Stimulated activated naive CD8-positive, alpha-beta T cell treated with anti-CD3 and anti-CD28 coated beads, Interleukin-15, amount 100 ng/mL, for 72 hours (primary cell): Measurements from ENCODE around the gene CAMTA1.

Experiments used
- ATAC-seq: fragments of 150-1000 bp; cut with Tn5 transposase; 2 replicates; pipeline ENCODE4 v1.10.0; 2021; ENCODE audit warnings: mild to moderate bottlenecking, moderate library complexity
- DNase-seq, 2 donors: peaks; one replicate each; pipeline ENCODE4 v3.0.0; 2021 to 2022
- H3K27ac Mint-ChIP-seq, 2 donors: one replicate each; pipeline ENCODE4 v1.8.0; 2022; ENCODE audit warnings: mild to moderate bottlenecking in 2 of 2, mixed read lengths in 2 of 2, moderate library complexity in 2 of 2
- H3K27me3 Mint-ChIP-seq: one replicate; pipeline ENCODE4 v1.8.0; 2022; ENCODE audit warnings: mixed read lengths
- H3K4me1 Mint-ChIP-seq: one replicate; pipeline ENCODE4 v1.8.0; 2022; ENCODE audit warnings: mild to moderate bottlenecking, mixed read lengths
- H3K4me3 Mint-ChIP-seq, 2 donors: one replicate each; pipeline ENCODE4 v1.8.0; 2022; ENCODE audit warnings: mild to moderate bottlenecking in 2 of 2, mixed read lengths in 2 of 2, moderate library complexity in 1 of 2
- H3K9me3 Mint-ChIP-seq, 2 donors: one replicate each; pipeline ENCODE4 v1.8.0; 2022; ENCODE audit warnings: mixed read lengths in 2 of 2

Gene CAMTA1

GRCh38 chr1:7043719-7044535, 258.7 kb downstream of the CAMTA1 start:
- Mint-ChIP-seq H3K4me1 (no peaks in the 10 kb centered on the region), H3K27ac (no peak overlapping the region), H3K27me3 (peaks cover 12% of the 10 kb centered on the region), H3K4me3 (no peak overlapping the region), H3K9me3 (no peaks in the 10 kb centered on the region)
- no peak for DNase-seq
- ATAC-seq = no peak

GRCh38 chr1:7045897-7046296, 260.6 kb downstream of the CAMTA1 start:
- ATAC-seq = no peak
- Mint-ChIP-seq H3K4me1 (no peaks in the 10 kb centered on the region), H3K27ac (no peak overlapping the region), H3K27me3 (peaks cover 24% of the 10 kb centered on the region), H3K9me3 (no peaks in the 10 kb centered on the region), H3K4me3 (no peak overlapping the region)
- DNase-seq = no peak

DNA sequence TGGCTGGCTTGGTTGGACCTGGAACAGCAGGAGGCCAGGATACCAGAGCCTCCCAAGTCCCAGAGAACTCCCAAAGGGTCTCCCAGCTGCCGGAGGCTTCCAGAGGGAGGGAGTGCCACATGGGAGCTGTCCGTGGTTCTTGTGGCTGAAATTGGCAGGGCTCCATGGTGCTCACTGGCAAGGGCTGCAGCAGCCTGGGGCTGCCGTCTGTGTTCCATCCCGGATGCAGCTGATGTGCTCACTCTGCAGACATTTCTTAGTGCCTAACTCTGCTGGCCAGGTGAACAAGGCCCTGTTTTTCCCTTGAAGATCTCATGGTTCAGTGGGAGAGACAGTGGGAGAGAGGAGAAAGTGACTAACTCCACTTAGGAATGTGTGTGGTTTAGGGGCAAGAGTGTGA, 261.1 kb downstream of the CAMTA1 start:
- no peak overlapping the region for H3K4me3 Mint-ChIP-seq
- no peak for DNase-seq
- no peak overlapping the region for H3K27ac Mint-ChIP-seq
- no peaks in the 10 kb centered on the region for H3K4me1 Mint-ChIP-seq
- H3K27me3 Mint-ChIP-seq = peaks cover 24% of the 10 kb centered on the region
- no peak for ATAC-seq
- H3K9me3 Mint-ChIP-seq = no peaks in the 10 kb centered on the region

GRCh38 chr1:7046891-7047290, 261.6 kb downstream of the CAMTA1 start:
- no peak overlapping the region for H3K4me3 Mint-ChIP-seq
- H3K27me3 Mint-ChIP-seq = peaks cover 24% of the 10 kb centered on the region
- ATAC-seq (no peak), DNase-seq (no peak)
- H3K27ac Mint-ChIP-seq = no peak overlapping the region
- no peaks in the 10 kb centered on the region for H3K9me3 Mint-ChIP-seq
- H3K4me1 Mint-ChIP-seq = no peaks in the 10 kb centered on the region

DNA sequence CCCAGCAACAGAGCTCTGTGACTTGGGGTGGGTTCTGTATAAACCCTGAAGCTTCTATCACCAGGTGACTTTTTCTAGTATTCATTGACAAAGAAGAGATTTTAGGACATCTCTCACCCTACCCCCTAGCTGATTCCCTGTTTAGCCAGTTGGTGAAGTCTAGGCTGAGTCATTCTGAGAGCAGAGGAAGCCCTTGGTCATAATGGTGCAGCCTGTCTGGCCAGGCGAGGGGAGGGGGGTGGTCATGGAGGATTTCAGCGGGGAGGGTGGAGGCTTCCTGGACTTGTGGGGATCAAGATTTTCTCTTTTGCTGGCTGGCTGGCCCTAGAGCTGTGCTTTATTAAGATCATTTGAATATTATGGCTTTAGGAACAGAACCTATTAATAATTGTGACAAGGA, 262.6 kb downstream of the CAMTA1 start:
- peaks cover 24% of the 10 kb centered on the region for H3K27me3 Mint-ChIP-seq
- no peaks in the 10 kb centered on the region for H3K4me1 Mint-ChIP-seq
- ATAC-seq = no peak
- DNase-seq = no peak
- H3K9me3 Mint-ChIP-seq = no peaks in the 10 kb centered on the region
- no peak overlapping the region for H3K27ac Mint-ChIP-seq
- H3K4me3 Mint-ChIP-seq = no peak overlapping the region

DNA sequence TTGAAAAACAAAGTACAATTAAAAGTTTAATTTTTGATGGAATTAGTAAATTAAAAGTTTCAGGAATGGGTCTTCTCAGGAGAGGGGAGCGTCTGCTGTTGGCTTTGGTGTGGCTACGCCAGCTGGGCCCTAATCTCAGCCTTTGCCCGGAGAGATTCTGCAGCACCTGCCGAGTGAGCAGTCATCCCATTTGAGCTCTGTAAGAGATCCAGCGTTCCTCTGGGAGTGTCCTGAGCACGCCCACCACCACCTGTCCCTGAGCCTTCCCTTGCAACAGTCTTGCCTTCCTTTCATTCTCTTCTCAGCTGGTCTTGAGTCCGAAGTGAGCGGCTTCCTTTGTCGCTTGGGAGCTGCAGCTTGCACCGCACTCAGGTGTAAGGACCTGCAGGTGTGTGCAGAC, 263.1 kb downstream of the CAMTA1 start:
- Mint-ChIP-seq H3K9me3 (no peaks in the 10 kb centered on the region), H3K4me3 (no peak overlapping the region), H3K4me1 (no peaks in the 10 kb centered on the region), H3K27ac (no peak overlapping the region), H3K27me3 (peaks cover 25% of the 10 kb centered on the region)
- DNase-seq (no peak), ATAC-seq (no peak)

DNA sequence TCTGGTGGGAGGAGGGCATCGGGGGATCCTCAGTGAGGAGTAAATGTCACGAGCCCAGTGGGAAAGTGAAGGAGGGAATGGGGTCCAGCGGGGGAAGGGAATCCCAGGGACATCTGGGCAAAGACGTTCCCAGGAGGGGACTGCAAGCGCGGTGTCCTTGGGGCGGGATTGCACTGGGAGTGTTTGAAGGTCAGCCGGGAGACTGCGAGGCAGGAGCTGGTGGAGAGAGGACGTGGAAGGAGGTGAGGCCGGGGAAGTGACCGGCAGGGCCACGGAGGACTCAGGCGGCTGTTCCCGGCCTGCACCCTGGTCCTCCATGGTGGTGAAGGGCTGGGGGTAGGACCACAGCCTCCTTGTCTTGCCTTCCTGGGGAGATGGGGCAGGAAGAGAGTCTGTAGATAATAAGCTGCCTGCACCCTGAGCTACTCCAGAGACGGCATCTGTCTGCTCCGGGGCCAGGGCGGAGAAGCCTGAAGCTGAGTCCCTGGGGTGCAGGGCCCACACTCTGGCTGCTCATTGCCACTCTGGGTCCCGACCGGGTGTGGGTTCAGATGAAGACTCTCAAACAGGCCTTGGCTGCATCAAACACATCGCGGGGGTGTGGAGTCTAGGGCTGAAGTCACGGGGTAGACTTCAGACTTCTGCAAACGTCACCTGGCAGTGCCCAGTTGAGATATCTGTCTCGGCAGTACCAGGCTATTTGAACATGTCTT, 264.8 kb downstream of the CAMTA1 start:
- DNase-seq = no peak
- Mint-ChIP-seq H3K4me3 (no peak overlapping the region), H3K27ac (peak overlapping the region; percentile 37 to 94), H3K9me3 (no peaks in the 10 kb centered on the region), H3K27me3 (peaks cover 38% of the 10 kb centered on the region), H3K4me1 (no peaks in the 10 kb centered on the region)
- ATAC-seq = no peak

GRCh38 chr1:7050751-7051665, 265.8 kb downstream of the CAMTA1 start:
- Mint-ChIP-seq H3K9me3 (no peaks in the 10 kb centered on the region), H3K4me3 (no peak overlapping the region), H3K4me1 (no peaks in the 10 kb centered on the region), H3K27ac (peak overlapping the region in 1 of 2 donors; percentile 35), H3K27me3 (peaks cover 38% of the 10 kb centered on the region)
- no peak for ATAC-seq
- no peak for DNase-seq

DNA sequence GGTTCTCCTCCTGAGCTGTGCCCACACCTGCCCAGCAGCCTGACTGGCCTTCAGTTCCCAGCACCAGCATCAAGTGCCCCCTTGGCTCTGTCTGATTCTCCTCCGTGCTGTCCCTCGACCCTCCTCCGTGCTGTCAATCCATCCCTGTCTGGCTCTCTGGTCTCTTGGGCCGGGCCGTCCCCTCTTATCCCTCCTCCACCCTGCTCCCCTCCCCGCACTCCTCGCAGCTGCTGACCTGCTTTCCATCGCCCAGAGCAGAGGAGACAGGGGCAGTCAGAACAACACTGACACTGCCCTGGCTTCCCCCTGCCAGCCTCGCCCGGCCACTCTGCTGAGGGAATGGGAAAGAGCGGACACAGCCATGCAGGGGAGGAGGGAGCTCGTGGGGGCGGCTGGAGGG, 267.4 kb downstream of the CAMTA1 start:
- Mint-ChIP-seq H3K4me3 (no peak overlapping the region), H3K27ac (no peak overlapping the region), H3K27me3 (peaks cover 32% of the 10 kb centered on the region), H3K4me1 (no peaks in the 10 kb centered on the region), H3K9me3 (no peaks in the 10 kb centered on the region)
- DNase-seq = no peak
- no peak for ATAC-seq

DNA sequence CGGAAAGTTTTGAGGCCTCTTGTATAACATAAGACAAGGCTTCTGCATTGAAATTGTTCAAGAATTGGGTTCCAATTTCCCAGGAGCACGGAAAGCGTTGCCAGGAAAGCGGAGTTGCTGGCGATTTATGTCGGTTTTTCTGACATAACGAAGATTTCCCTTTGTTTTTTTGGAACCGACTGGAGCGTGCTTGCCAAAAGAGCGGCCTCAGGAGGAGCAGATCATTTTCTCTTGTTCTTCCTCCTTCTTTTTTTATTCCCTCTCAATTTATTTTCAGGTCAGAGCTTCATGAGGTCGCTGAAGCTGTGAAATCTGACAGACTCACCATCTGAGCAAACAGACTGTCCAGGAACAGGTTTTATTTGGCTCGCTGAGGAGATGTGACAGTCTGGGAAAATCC, 275.5 kb downstream of the CAMTA1 start:
- Mint-ChIP-seq H3K27ac (no peak overlapping the region), H3K9me3 (no peaks in the 10 kb centered on the region)
- ATAC-seq = no peak

DNA sequence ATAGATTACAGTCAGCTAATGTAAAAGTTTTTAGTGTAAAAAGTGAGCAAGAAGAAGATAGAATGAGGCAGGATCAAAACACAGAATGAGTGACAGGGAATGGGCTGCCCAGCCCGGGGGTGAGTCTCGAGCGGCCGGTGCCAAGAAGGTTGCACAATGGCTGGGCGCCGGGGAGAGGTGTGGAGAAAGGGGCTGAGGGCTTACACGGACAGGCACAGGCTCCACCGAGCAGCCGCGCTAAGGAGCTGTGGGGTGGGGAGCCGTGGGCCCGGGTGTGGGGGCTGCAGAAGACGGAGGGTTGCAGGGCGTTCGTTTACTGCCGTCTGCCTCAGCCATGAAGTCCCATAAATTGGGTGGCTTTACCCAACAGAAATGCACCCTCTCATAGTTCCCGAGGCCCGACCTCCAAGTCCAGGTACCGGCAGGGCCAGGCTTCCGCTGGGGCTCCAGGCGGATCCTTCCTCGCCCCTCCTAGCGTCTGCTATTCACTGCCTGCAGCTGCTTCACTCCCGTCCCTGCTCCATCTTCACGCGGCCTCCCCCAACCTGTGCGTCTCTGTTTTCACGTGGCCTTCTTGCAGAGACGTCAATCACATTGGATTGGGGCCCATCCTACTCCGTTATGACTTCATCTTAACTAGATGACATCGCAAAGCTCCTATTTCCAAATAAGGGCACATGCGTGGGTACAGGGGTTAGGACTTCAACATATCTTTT, 277.2 kb downstream of the CAMTA1 start:
- DNase-seq = no peak
- Mint-ChIP-seq H3K9me3 (no peaks in the 10 kb centered on the region), H3K4me3 (no peak overlapping the region), H3K27me3 (peaks cover 28% of the 10 kb centered on the region), H3K27ac (no peak overlapping the region), H3K4me1 (no peaks in the 10 kb centered on the region)
- ATAC-seq = no peak

More for the DNA sequence above, 275.5 kb downstream of the CAMTA1 start:
- Mint-ChIP-seq H3K27me3 (peaks cover 28% of the 10 kb centered on the region), H3K4me3 (no peak overlapping the region), H3K4me1 (no peaks in the 10 kb centered on the region)
- no peak for DNase-seq

DNA sequence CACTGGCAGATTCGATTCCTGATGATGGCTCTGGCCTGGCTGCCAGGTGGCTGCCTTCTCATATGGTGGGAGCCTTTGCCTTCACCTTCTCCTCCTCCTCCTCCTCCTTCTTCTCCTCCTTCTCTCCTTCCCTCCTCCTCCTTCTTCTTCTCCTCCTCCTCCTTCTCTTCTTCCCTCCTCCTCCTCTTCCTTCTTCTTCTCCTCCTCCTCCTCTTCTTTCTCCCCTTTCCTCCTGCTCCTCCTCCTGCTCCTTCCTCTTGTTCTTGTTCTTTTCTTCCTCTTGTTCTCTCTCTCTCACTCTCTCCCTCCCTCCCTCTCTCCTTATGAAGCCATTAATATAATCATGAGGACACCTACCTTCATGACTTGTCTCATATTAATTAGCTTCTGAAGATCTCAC, 278.7 kb downstream of the CAMTA1 start:
- no peak for ATAC-seq
- no peak for DNase-seq
- no peaks in the 10 kb centered on the region for H3K9me3 Mint-ChIP-seq

GRCh38 chr1:7068552-7068951, 283.3 kb downstream of the CAMTA1 start:
- Mint-ChIP-seq H3K4me1 (no peaks in the 10 kb centered on the region), H3K27ac (no peak overlapping the region), H3K27me3 (peaks cover 29% of the 10 kb centered on the region), H3K4me3 (no peak overlapping the region), H3K9me3 (no peaks in the 10 kb centered on the region)
- no peak for ATAC-seq
- DNase-seq = no peak

More for the DNA sequence above, 278.7 kb downstream of the CAMTA1 start:
- Mint-ChIP-seq H3K27me3 (peaks cover 28% of the 10 kb centered on the region), H3K4me3 (no peak overlapping the region), H3K4me1 (no peaks in the 10 kb centered on the region), H3K27ac (peak overlapping the region in 1 of 2 donors; percentile 2)

GRCh38 chr1:7069931-7070330, 284.7 kb downstream of the CAMTA1 start:
- Mint-ChIP-seq H3K27ac (no peak overlapping the region), H3K9me3 (no peaks in the 10 kb centered on the region), H3K4me3 (no peak overlapping the region), H3K4me1 (no peaks in the 10 kb centered on the region), H3K27me3 (peaks cover 16% of the 10 kb centered on the region)
- no peak for DNase-seq
- no peak for ATAC-seq

DNA sequence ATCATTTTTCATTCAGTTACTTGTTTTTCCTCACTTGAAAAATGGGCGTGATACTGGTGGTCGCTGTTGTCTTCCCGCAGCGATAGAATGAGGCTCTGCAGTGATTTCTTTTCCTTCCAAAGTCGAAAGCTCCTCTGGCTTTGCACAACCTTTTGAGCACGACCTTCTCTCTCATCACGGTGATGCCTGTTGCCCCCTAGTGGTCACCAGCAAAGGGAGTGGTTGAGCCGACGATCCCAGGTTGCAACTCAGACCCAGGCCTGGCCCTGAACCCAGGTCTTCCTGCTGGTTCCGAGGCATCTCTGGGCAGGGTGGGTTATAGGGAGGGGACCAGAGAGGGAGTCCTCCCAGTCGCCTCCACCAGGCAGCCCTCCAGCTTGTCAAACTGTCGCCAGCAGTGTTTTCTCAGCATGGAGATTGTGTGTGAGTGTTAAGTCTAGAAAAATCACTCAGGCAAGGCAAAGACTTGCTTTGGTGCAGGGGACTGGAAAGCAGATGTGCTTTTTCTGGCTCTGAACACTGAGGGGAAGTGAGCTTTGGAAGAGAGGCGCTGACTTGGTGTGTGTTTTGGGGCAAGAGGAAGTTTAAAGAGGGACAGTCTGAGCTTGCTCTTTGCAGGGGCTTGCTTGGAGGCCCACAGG, 285.3 kb downstream of the CAMTA1 start:
- Mint-ChIP-seq H3K4me1 (no peaks in the 10 kb centered on the region), H3K27ac (no peak overlapping the region), H3K9me3 (no peaks in the 10 kb centered on the region), H3K27me3 (peaks cover 15% of the 10 kb centered on the region), H3K4me3 (no peak overlapping the region)
- peak; percentile 75 for ATAC-seq
- DNase-seq = peak; percentile 50 to 57
